GM18951 (cell line): ENCODE data around the gene LDLRAD1.

Experiments used
- POLR2A ChIP-seq: IDR thresholded peaks from 4 replicates; pipeline ENCODE4 v1.6.1; 2011; ENCODE audit warnings: mild to moderate bottlenecking; ENCODE audit not compliant: insufficient read length, insufficient read depth; ENCODE audit errors: extremely low read depth
- in situ Hi-C: fragments of 300-500 bp; cut with MboI; formaldehyde crosslinking; loops from one replicate; pipeline ENCODE4 v1.12.0; 2022; ENCODE audit warnings: low sequenced_read_pairs, mixed read lengths, inconsistent platforms; ENCODE audit not compliant: unreplicated experiment

Gene LDLRAD1

DNA sequence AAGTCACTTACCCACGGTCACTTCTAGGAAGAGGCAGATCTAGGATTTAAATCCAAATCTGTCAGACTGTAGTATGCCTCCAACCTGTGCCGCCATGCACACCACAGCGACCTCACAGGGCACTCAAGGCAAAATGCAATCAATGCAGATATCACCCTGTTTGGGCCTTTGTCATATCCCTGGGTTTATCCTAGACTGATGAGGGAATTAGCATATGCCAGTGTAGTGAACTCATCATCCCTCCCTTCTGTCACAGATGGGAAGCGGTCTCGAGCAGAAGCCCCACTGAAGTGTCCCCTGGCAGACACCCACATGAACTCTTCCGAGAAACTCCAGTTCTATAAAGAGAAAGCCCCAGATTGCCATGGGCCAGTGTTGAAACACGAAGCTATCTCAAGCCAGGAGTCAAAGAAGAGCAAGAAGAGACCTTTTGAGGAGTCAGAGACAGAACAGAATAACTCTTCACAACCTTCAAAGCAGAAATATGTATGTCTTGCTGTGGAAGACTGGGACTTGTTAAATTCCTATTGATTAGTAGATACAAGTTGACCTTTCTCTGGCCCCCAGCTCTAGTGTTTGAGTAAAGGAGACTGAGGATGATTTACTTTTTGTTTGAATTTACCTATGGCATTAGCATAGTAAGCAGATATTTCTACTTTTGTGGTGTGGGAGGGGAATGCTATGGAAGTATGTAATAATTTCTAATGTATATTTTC lies 50.4 kb downstream of the LDLRAD1 start:
- in situ Hi-C loops: loop anchor here (10.0 kb wide), 1 partner anchor 113 kb away; no protein-coding TSS in a partner anchor
- TF ChIP-seq POLR2A: no peak

DNA sequence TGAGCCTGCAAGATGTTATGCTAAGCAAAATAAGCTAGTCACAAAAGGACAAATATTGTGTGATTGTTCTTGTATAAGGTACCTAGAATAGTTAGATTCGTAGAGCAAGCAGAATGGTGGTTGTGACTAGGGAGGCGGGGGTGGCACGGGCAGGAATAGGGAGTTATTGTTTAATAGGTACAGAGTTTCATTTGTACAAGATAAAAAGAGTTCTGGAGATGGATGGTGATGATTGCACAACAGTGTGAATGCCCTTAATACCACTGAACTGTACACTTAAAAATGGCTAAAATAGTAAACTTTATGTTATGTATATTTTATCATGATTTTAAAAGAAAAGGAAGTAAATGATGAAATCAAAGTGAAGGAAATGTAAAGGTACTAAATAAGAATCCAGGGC lies 51.2 kb downstream of the LDLRAD1 start:
- no peak for TF ChIP-seq POLR2A
- in situ Hi-C loops: loop anchor here (10.0 kb wide), 1 partner anchor 112 kb away; no protein-coding TSS in a partner anchor

GRCh38 chr1:53964109-53964508 lies 53.9 kb downstream of the LDLRAD1 start:
- TF ChIP-seq POLR2A: no peak
- in situ Hi-C loops: loop anchor here (5.0 to 10.0 kb wide), 2 partner anchors 82 to 109 kb away; no protein-coding TSS in a partner anchor

GRCh38 chr1:53963460-53963859 lies 54.5 kb downstream of the LDLRAD1 start:
- no peak for TF ChIP-seq POLR2A
- in situ Hi-C loops: loop anchor here (5.0 to 10.0 kb wide), 2 partner anchors 81 to 109 kb away; no protein-coding TSS in a partner anchor

- TF ChIP-seq POLR2A: no peak
- in situ Hi-C loops: loop anchor here (5.0 to 10.0 kb wide), 2 partner anchors 80 to 108 kb away; no protein-coding TSS in a partner anchor
Measured at GRCh38 chr1:53962395-53962794, 55.6 kb downstream of the LDLRAD1 start.

GRCh38 chr1:53959664-53960250 lies 58.2 kb downstream of the LDLRAD1 start:
- TF ChIP-seq POLR2A: no peak
- in situ Hi-C loops: loop anchor here (5.0 to 10.0 kb wide), 2 partner anchors 77 to 105 kb away; no protein-coding TSS in a partner anchor
